Calu3 (cell line): Measurements from ENCODE around the gene FLRT1. TPM values are rescaled to one million over a fixed set of nuclear protein-coding genes. Genes with fewer than 3 reads are reported as not detected.

Experiments used
- BruUV-seq: library from RNA; stranded (reverse); fragments of 400-500 nt; replicated peaks from 2 replicates; lab custom pipeline; 2021; lab: Mats Ljungman, UMichigan
- CTCF ChIA-PET: fragments of 300-600 bp; sonication (Branson Sonifier 250); formaldehyde crosslinking; loops from one replicate; lab custom pipeline; 2022; ENCODE audit warnings: antibody characterized with exemption; lab: Charles Lee
- DNase-seq: peaks from one replicate; pipeline ENCODE4 v3.0.0; 2022
- H3K27ac Mint-ChIP-seq: one replicate; pipeline ENCODE4 v1.8.0; 2022; ENCODE audit warnings: mixed read lengths; ENCODE audit not compliant: unreplicated experiment
- H3K27me3 Mint-ChIP-seq: one replicate; pipeline ENCODE4 v1.8.0; 2022; ENCODE audit warnings: mixed read lengths; ENCODE audit not compliant: unreplicated experiment
- H3K36me3 Mint-ChIP-seq: one replicate; pipeline ENCODE4 v1.8.0; 2022; ENCODE audit warnings: mild to moderate bottlenecking, moderate library complexity, mixed read lengths; ENCODE audit not compliant: insufficient read depth, unreplicated experiment
- H3K4me1 Mint-ChIP-seq: one replicate; pipeline ENCODE4 v1.8.0; 2022; ENCODE audit warnings: mild to moderate bottlenecking, low read depth, mixed read lengths; ENCODE audit not compliant: unreplicated experiment
- H3K4me3 Mint-ChIP-seq: one replicate; pipeline ENCODE4 v1.8.0; 2022; ENCODE audit warnings: mild to moderate bottlenecking, low read depth, moderate library complexity, mixed read lengths; ENCODE audit not compliant: unreplicated experiment
- H3K9me3 Mint-ChIP-seq: one replicate; pipeline ENCODE4 v1.8.0; 2022; ENCODE audit warnings: low read depth, mixed read lengths; ENCODE audit not compliant: unreplicated experiment
- CTCF ChIP-seq: fragments of 200-600 bp; IDR thresholded peaks from one replicate; pipeline ENCODE4 v1.8.0; 2022; ENCODE audit warnings: antibody characterized with exemption; ENCODE audit not compliant: unreplicated experiment
- intact Hi-C: fragments of 100-400 bp; cut with micrococcal nuclease; formaldehyde crosslinking; loops from one replicate; pipeline ENCODE4 v1.10.0; 2022; ENCODE audit not compliant: unreplicated experiment
- total RNA-seq: library from RNA; stranded (reverse); gene quantifications from 2 replicates; pipeline ENCODE4 v1.2.3, GENCODE V29; 2022

The FLRT1 gene
- total RNA-seq, 1 experiment from 2014 or later: 0.09 TPM

GRCh38 chr11:64084951-64085710 lies 49.4 kb downstream of the FLRT1 start:
- peak overlapping the region; percentile 58 for H3K27ac Mint-ChIP-seq
- no peaks in the 10 kb centered on the region for H3K27me3 Mint-ChIP-seq
- H3K9me3 Mint-ChIP-seq: no peaks in the 10 kb centered on the region
- TF ChIP-seq CTCF: no peak
- peak; percentile 77 for DNase-seq
- intact Hi-C loops: no loop called here
- H3K4me3 Mint-ChIP-seq: peak overlapping the region; percentile 37
- no TSS peak for BruUV-seq
- peaks cover 29% of the 10 kb centered on the region for H3K4me1 Mint-ChIP-seq
- CTCF ChIA-PET: interaction anchor here (0.6 to 1.0 kb wide), 4 partner anchors 9 to 1356 kb away, joined by 3 to 7 read pairs (median 4); no protein-coding TSS in a partner anchor
- H3K36me3 Mint-ChIP-seq: peaks cover 9% of the 10 kb centered on the region

Other genes with a start within 250 kb of the FLRT1 start
- 47.1 and 53.8 TPM in 2 replicates for gene SPINDOC, start 222.5 kb upstream of the FLRT1 start, total RNA-seq
- gene MARK2, start 196.8 kb upstream of the FLRT1 start, total RNA-seq: 63.1 and 71.2 TPM in 2 replicates
- 0.26 and 0.37 TPM in 2 replicates for gene RCOR2, start 118.8 kb upstream of the FLRT1 start, total RNA-seq
- gene NAA40, start 96.9 kb upstream of the FLRT1 start, total RNA-seq: 41.3 and 44.9 TPM in 2 replicates
- gene COX8A, start 61.3 kb upstream of the FLRT1 start, total RNA-seq: 313 and 325 TPM in 2 replicates
- 96.9 and 103 TPM in 2 replicates for gene OTUB1, start 49.5 kb upstream of the FLRT1 start, total RNA-seq
- 35.7 and 38.0 TPM in 2 replicates for gene MACROD1, start 130.2 kb downstream of the FLRT1 start, total RNA-seq
- gene STIP1, start 150.2 kb downstream of the FLRT1 start, total RNA-seq: 344 and 391 TPM in 2 replicates
- gene FERMT3, start 170.8 kb downstream of the FLRT1 start, total RNA-seq: 16.6 and 18.6 TPM in 2 replicates
- 43.1 TPM in 2 replicates for gene TRPT1, start 190.3 kb downstream of the FLRT1 start, total RNA-seq
- 58.7 and 63.6 TPM in 2 replicates for gene NUDT22, start 190.3 kb downstream of the FLRT1 start, total RNA-seq
- 26.6 and 28.0 TPM in 2 replicates for gene DNAJC4, start 194.6 kb downstream of the FLRT1 start, total RNA-seq
- gene VEGFB, start 198.7 kb downstream of the FLRT1 start, total RNA-seq: 88.8 and 91.5 TPM in 2 replicates
- gene FKBP2, start 205.2 kb downstream of the FLRT1 start, total RNA-seq: 87.4 and 91.3 TPM in 2 replicates
- 276 and 334 TPM in 2 replicates for gene PPP1R14B, start 211.0 kb downstream of the FLRT1 start, total RNA-seq
- gene PLCB3, start 215.6 kb downstream of the FLRT1 start, total RNA-seq: 35.9 and 39.5 TPM in 2 replicates
- 30.2 and 33.6 TPM in 2 replicates for gene BAD, start 248.7 kb downstream of the FLRT1 start, total RNA-seq
- gene GPR137, start 249.9 kb downstream of the FLRT1 start, total RNA-seq: 33.3 and 37.0 TPM in 2 replicates